Measurements from ENCODE around the gene ATG16L2. TPM values are rescaled to one million over a fixed set of nuclear protein-coding genes. Genes with fewer than 3 reads are reported as not detected.

ATG16L2 gene
- total and polyA plus RNA-seq, 9 of the 15 experiments (the other 6 are each of a cell fraction or from before 2014, with no cell fraction given) = 0.18 to 11.2 (median 6.2) TPM

DNA sequence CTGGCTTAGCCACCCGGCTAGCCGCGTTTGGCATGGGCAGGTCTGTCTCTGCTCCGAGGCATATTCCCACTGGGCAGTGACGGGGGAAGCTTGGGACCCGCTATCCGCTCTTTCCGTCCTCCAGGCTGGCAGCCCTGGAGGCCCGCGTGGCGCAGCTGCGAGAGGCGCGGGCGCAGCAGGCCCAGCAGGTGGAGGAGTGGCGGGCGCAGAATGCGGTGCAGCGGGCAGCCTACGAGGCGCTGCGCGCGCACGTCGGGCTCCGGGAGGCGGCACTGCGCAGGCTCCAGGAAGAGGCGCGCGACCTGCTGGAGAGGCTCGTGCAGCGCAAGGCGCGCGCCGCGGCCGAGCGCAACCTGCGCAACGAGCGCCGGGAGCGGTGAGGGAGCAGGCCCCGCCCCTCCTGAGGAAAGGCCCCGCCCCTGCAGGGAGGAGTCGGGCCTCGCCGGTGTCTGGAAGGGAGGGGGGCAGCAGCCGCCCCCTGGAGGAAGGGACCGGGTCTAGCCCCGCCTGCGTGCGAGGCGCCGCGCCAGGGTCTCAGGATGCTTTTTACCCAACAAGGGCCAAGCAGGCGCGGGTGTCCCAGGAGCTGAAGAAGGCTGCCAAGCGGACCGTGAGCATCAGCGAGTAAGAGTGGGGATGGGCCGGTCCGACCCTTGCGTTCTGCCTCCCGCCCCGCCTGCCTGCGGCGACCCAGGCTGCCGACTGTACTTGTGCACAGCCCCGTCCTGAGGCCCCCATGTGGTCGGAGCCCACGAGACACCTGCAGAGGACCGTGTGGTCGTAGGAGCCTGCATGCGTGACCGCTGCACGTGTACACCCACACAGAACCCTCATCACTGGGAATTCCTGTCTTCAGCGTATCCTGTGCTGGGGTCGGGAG, 7.9 kb downstream of the ATG16L2 start (continued):
- TF ChIP-seq, protein P1, sequence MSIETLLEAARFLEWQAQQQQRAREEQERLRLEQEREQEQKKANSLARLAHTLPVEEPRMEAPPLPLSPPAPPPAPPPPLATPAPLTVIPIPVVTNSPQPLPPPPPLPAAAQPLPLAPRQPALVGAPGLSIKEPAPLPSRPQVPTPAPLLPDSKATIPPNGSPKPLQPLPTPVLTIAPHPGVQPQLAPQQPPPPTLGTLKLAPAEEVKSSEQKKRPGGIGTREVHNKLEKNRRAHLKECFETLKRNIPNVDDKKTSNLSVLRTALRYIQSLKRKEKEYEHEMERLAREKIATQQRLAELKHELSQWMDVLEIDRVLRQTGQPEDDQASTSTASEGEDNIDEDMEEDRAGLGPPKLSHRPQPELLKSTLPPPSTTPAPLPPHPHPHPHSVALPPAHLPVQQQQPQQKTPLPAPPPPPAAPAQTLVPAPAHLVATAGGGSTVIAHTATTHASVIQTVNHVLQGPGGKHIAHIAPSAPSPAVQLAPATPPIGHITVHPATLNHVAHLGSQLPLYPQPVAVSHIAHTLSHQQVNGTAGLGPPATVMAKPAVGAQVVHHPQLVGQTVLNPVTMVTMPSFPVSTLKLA (conservative IDR thresholded peaks at IDR 0.05) = peak in 1 of 2 experiments; percentile 65; a peak in 2 of 4 replicates
- TF ChIP-seq ZNF695 (CRISPR knock-in tag; IDR thresholded peaks at IDR 0.05) = no peak
- TF ChIP-seq, protein P2, sequence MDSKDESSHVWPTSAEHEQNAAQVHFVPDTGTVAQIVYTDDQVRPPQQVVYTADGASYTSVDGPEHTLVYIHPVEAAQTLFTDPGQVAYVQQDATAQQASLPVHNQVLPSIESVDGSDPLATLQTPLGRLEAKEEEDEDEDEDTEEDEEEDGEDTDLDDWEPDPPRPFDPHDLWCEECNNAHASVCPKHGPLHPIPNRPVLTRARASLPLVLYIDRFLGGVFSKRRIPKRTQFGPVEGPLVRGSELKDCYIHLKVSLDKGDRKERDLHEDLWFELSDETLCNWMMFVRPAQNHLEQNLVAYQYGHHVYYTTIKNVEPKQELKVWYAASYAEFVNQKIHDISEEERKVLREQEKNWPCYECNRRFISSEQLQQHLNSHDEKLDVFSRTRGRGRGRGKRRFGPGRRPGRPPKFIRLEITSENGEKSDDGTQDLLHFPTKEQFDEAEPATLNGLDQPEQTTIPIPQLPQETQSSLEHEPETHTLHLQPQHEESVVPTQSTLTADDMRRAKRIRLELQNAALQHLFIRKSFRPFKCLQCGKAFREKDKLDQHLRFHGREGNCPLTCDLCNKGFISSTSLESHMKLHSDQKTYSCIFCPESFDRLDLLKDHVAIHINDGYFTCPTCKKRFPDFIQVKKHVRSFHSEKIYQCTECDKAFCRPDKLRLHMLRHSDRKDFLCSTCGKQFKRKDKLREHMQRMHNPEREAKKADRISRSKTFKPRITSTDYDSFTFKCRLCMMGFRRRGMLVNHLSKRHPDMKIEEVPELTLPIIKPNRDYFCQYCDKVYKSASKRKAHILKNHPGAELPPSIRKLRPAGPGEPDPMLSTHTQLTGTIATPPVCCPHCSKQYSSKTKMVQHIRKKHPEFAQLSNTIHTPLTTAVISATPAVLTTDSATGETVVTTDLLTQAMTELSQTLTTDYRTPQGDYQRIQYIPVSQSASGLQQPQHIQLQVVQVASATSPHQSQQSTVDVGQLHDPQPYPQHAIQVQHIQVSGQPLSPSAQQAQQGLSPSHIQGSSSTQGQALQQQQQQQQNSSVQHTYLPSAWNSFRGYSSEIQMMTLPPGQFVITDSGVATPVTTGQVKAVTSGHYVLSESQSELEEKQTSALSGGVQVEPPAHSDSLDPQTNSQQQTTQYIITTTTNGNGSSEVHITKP (IDR thresholded peaks at IDR 0.05; ENCODE audit: partially characterized antibody) = peak; percentile 67
- TF ChIP-seq, protein P3, sequence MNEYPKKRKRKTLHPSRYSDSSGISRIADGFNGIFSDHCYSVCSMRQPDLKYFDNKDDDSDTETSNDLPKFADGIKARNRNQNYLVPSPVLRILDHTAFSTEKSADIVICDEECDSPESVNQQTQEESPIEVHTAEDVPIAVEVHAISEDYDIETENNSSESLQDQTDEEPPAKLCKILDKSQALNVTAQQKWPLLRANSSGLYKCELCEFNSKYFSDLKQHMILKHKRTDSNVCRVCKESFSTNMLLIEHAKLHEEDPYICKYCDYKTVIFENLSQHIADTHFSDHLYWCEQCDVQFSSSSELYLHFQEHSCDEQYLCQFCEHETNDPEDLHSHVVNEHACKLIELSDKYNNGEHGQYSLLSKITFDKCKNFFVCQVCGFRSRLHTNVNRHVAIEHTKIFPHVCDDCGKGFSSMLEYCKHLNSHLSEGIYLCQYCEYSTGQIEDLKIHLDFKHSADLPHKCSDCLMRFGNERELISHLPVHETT (CRISPR knock-in tag; conservative IDR thresholded peaks at IDR 0.05 in 1 of 2, IDR thresholded peaks at IDR 0.05 in 1 of 2) = peak in 1 of 2 experiments; percentile 43; a peak in 1 of 4 replicates
- TF ChIP-seq, protein P4, sequence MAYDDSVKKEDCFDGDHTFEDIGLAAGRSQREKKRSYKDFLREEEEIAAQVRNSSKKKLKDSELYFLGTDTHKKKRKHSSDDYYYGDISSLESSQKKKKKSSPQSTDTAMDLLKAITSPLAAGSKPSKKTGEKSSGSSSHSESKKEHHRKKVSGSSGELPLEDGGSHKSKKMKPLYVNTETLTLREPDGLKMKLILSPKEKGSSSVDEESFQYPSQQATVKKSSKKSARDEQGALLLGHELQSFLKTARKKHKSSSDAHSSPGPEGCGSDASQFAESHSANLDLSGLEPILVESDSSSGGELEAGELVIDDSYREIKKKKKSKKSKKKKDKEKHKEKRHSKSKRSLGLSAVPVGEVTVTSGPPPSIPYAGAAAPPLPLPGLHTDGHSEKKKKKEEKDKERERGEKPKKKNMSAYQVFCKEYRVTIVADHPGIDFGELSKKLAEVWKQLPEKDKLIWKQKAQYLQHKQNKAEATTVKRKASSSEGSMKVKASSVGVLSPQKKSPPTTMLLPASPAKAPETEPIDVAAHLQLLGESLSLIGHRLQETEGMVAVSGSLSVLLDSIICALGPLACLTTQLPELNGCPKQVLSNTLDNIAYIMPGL (CRISPR knock-in tag; IDR thresholded peaks at IDR 0.05) = no peak
- TF ChIP-seq, protein P5, sequence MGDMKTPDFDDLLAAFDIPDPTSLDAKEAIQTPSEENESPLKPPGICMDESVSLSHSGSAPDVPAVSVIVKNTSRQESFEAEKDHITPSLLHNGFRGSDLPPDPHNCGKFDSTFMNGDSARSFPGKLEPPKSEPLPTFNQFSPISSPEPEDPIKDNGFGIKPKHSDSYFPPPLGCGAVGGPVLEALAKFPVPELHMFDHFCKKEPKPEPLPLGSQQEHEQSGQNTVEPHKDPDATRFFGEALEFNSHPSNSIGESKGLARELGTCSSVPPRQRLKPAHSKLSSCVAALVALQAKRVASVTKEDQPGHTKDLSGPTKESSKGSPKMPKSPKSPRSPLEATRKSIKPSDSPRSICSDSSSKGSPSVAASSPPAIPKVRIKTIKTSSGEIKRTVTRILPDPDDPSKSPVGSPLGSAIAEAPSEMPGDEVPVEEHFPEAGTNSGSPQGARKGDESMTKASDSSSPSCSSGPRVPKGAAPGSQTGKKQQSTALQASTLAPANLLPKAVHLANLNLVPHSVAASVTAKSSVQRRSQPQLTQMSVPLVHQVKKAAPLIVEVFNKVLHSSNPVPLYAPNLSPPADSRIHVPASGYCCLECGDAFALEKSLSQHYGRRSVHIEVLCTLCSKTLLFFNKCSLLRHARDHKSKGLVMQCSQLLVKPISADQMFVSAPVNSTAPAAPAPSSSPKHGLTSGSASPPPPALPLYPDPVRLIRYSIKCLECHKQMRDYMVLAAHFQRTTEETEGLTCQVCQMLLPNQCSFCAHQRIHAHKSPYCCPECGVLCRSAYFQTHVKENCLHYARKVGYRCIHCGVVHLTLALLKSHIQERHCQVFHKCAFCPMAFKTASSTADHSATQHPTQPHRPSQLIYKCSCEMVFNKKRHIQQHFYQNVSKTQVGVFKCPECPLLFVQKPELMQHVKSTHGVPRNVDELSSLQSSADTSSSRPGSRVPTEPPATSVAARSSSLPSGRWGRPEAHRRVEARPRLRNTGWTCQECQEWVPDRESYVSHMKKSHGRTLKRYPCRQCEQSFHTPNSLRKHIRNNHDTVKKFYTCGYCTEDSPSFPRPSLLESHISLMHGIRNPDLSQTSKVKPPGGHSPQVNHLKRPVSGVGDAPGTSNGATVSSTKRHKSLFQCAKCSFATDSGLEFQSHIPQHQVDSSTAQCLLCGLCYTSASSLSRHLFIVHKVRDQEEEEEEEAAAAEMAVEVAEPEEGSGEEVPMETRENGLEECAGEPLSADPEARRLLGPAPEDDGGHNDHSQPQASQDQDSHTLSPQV (IDR thresholded peaks at IDR 0.05) = 0 out of 2 replicates have a peak, but pooled peaks have one; percentile 30

All from K562 (cell line).